ENCODE results near the gene STK32B. TPM values are rescaled to one million over a fixed set of nuclear protein-coding genes. Genes with fewer than 3 reads are reported as not detected.
A peak's percentile ranks its signal among the peaks of the same experiment; 100 is the strongest.

STK32B gene
- total RNA-seq, 1 experiment from 2014 or later: 11.6 TPM

- Histone ChIP-seq H3K4me1 (ENCODE audit: control insufficient read depth, insufficient read depth, low read length) (peaks cover 8% of the 10 kb centered on the region), H3K4me3 (ENCODE audit: low read depth in 2 of 2, low read length in 2 of 2) (peak overlapping the region; percentile 30 to 58; a peak in 2 of 4 replicates), H3K27ac (ENCODE audit: low read length) (no peak overlapping the region; the same call in 1 of the 2 replicates), H3K9me3 (ENCODE audit: control insufficient read depth, insufficient read depth, low read depth, low read length) (no peaks in the 10 kb centered on the region), H3K36me3 (ENCODE audit: control insufficient read depth, insufficient read depth, low read length) (no peaks in the 10 kb centered on the region), H3K27me3 (ENCODE audit: control insufficient read depth, insufficient read depth, low read length) (no peaks in the 10 kb centered on the region)
- POLR2A ChIA-PET: no interaction called here
- ATAC-seq: no peak
- intact Hi-C loops (cut with micrococcal nuclease; ENCODE audit: unreplicated experiment): no loop called here
- CTCF ChIA-PET: no interaction called here
- no peak for DNase-seq (ENCODE audit: low read depth, low spot score)
- in situ Hi-C loops (cut with HindIII; ENCODE audit: low pct_unique_long_range_greater_than_20kb, low sequenced_read_pairs): no loop called here
- TF ChIP-seq SIN3A (IDR thresholded peaks at IDR 0.05; ENCODE audit: borderline replicate concordance, insufficient read depth, low read depth, low read length) (no peak), TCF7L2 (IDR thresholded peaks at IDR 0.05; ENCODE audit: low read depth, low read length) (no peak), CTCF (IDR thresholded peaks at IDR 0.05) (no peak), POLR2AphosphoS5 (IDR thresholded peaks at IDR 0.05; ENCODE audit: low read depth, low read length) (no peak)
- TF ChIP-seq, protein P1, sequence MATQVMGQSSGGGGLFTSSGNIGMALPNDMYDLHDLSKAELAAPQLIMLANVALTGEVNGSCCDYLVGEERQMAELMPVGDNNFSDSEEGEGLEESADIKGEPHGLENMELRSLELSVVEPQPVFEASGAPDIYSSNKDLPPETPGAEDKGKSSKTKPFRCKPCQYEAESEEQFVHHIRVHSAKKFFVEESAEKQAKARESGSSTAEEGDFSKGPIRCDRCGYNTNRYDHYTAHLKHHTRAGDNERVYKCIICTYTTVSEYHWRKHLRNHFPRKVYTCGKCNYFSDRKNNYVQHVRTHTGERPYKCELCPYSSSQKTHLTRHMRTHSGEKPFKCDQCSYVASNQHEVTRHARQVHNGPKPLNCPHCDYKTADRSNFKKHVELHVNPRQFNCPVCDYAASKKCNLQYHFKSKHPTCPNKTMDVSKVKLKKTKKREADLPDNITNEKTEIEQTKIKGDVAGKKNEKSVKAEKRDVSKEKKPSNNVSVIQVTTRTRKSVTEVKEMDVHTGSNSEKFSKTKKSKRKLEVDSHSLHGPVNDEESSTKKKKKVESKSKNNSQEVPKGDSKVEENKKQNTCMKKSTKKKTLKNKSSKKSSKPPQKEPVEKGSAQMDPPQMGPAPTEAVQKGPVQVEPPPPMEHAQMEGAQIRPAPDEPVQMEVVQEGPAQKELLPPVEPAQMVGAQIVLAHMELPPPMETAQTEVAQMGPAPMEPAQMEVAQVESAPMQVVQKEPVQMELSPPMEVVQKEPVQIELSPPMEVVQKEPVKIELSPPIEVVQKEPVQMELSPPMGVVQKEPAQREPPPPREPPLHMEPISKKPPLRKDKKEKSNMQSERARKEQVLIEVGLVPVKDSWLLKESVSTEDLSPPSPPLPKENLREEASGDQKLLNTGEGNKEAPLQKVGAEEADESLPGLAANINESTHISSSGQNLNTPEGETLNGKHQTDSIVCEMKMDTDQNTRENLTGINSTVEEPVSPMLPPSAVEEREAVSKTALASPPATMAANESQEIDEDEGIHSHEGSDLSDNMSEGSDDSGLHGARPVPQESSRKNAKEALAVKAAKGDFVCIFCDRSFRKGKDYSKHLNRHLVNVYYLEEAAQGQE (IDR thresholded peaks at IDR 0.05; ENCODE audit: insufficient read depth in 1 of 2, low read depth in 2 of 2, low read length in 1 of 2): no peak
- BruUV-seq (replicated peaks): no TSS peak
Observed at GRCh38 chr4:5120468-5120867, 69.2 kb downstream of the STK32B start.

DNA sequence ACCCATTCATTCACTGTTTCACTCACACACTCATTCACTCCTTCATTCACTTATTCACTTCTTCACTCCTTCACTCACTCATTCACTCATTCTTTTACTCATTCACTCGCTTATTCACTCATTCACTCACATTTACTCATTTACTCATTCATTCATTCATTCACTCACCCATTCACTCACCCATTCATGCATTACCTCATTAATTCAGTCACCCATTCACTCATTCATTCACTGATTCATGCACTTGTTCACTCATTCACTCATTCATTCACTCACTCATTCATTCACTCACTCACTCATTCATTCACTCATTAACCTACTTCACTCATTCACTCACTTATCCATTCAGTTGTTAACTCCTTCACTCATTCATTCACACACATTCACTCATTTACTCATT lies 70.8 kb downstream of the STK32B start:
- Histone ChIP-seq H3K9me3 (ENCODE audit: control insufficient read depth, insufficient read depth, low read depth, low read length) (no peaks in the 10 kb centered on the region), H3K36me3 (ENCODE audit: control insufficient read depth, insufficient read depth, low read length) (no peaks in the 10 kb centered on the region), H3K27me3 (ENCODE audit: control insufficient read depth, insufficient read depth, low read length) (no peaks in the 10 kb centered on the region), H3K4me1 (ENCODE audit: control insufficient read depth, insufficient read depth, low read length) (peaks cover 8% of the 10 kb centered on the region), H3K4me3 (ENCODE audit: low read depth in 2 of 2, low read length in 2 of 2) (no peak overlapping the region), H3K27ac (ENCODE audit: low read length) (no peak overlapping the region)
- no peak for DNase-seq (ENCODE audit: low read depth, low spot score)
- intact Hi-C loops (cut with micrococcal nuclease; ENCODE audit: unreplicated experiment): no loop called here
- POLR2A ChIA-PET: no interaction called here
- no TSS peak for BruUV-seq (replicated peaks)
- CTCF ChIA-PET: no interaction called here
- in situ Hi-C loops (cut with HindIII; ENCODE audit: low pct_unique_long_range_greater_than_20kb, low sequenced_read_pairs): no loop called here
- ATAC-seq: no peak; the same call in 1 of the 2 replicates
- TF ChIP-seq SIN3A (IDR thresholded peaks at IDR 0.05; ENCODE audit: borderline replicate concordance, insufficient read depth, low read depth, low read length) (no peak), POLR2AphosphoS5 (IDR thresholded peaks at IDR 0.05; ENCODE audit: low read depth, low read length) (no peak), CTCF (IDR thresholded peaks at IDR 0.05) (no peak), TCF7L2 (IDR thresholded peaks at IDR 0.05; ENCODE audit: low read depth, low read length) (no peak)
- TF ChIP-seq, protein P1 (IDR thresholded peaks at IDR 0.05; ENCODE audit: insufficient read depth in 1 of 2, low read depth in 2 of 2, low read length in 1 of 2): no peak

Data from Panc1 (cell line).